ENCODE data around the gene TFCP2. TPM values are rescaled to one million over a fixed set of nuclear protein-coding genes. Genes with fewer than 3 reads are reported as not detected.
"Not testable (repeated sequence)": the region's sequence is repeated elsewhere in the genome, so short reads cannot be mapped to it uniquely, and the experiment has no call there.

The TFCP2 gene
- polyA plus RNA-seq, 4 donors = 8.6 to 31.1 (median 13.6) TPM

DNA sequence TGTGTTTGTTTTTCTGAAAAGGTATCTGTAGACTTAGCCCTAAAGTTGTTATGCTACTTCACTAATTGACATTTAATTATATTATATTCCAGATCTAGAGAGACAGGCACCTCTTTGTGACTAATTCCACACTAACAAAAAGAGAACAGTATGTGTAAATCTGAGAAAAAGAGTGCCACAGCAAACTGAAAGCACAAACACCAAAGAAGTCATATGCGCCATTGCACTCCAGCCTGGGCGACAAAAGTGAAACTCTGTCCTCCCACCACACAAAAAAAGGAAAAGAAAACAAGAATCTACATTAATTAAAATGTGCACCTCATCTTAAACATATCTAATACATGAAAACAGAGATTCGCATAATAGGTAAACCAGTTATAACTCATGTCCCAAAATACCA is 85.1 kb downstream of the TFCP2 start:
- no peak for DNase-seq
- Histone ChIP-seq H3K4me1 (ENCODE audit: control insufficient read depth in 3 of 3, insufficient read depth in 2 of 3, low read depth in 1 of 3, low read length in 2 of 3) (no peaks in the 10 kb centered on the region), H3K36me3 (ENCODE audit: control insufficient read depth in 3 of 3, insufficient read depth in 2 of 3, low read depth in 1 of 3, low read length in 3 of 3) (peaks cover 0 to 20% (median 0%) of the 10 kb centered on the region in 3 donors), H3K27me3 (ENCODE audit: control insufficient read depth in 3 of 3, insufficient read depth in 3 of 3, low read length in 3 of 3) (no peaks in the 10 kb centered on the region), H3K9me3 (ENCODE audit: control insufficient read depth in 2 of 2, insufficient read depth in 1 of 2, low read depth in 1 of 2, low read length in 1 of 2) (no peaks in the 10 kb centered on the region), H3K27ac (ENCODE audit: low read depth in 1 of 3, low read length in 2 of 3) (no peak overlapping the region), H3K4me3 (ENCODE audit: low read depth in 1 of 3, low read length in 3 of 3) (no peak overlapping the region)
- WGBS, 3 donors = 76 to 91% (median 80%) methylated on average over 3 of the region's 3 CpGs
- FAIRE-seq = no peak

DNA sequence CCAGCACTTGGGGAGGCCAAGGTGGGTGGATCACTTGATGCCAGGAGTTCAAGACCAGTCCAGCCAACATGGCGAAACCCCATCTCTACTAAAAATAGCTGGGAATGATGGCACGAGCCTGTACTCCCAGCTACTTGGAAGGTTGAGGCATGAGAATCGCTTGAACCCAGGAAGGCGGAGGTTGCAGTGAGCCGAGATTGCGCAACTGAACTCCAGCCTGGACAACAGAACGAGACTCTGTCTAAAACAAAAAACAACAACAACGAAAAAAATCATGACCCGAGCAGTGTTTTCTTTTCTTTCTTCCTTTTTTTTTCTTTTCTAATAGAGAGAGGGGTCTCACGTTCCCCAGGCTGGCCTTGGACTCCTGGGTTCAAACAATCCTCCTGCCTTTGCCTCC is 86.0 kb downstream of the TFCP2 start:
- 88 to 96% (median 91%) methylated on average over 9 to 10 of the region's 10 CpGs for WGBS, 3 donors
- FAIRE-seq (no peak), DNase-seq (no peak)
- no peak overlapping the region for H3K4me3 ChIP-seq (ENCODE audit: low read depth in 1 of 3, low read length in 3 of 3)
- peaks cover 0 to 2% (median 0%) of the 10 kb centered on the region in 3 donors for H3K4me1 ChIP-seq (ENCODE audit: control insufficient read depth in 3 of 3, insufficient read depth in 2 of 3, low read depth in 1 of 3, low read length in 2 of 3)
- peaks cover 0 to 12% (median 0%) of the 10 kb centered on the region in 3 donors for H3K36me3 ChIP-seq (ENCODE audit: control insufficient read depth in 3 of 3, insufficient read depth in 2 of 3, low read depth in 1 of 3, low read length in 3 of 3)
- H3K27me3 ChIP-seq (ENCODE audit: control insufficient read depth in 3 of 3, insufficient read depth in 3 of 3, low read length in 3 of 3) = no peaks in the 10 kb centered on the region
- H3K27ac ChIP-seq (ENCODE audit: low read depth in 1 of 3, low read length in 2 of 3) = no peak overlapping the region
- no peaks in the 10 kb centered on the region for H3K9me3 ChIP-seq (ENCODE audit: control insufficient read depth in 2 of 2, insufficient read depth in 1 of 2, low read depth in 1 of 2, low read length in 1 of 2)

- DNase-seq (no peak), FAIRE-seq (no peak)
- peaks cover 0 to 12% (median 0%) of the 10 kb centered on the region in 3 donors for H3K36me3 ChIP-seq (ENCODE audit: control insufficient read depth in 3 of 3, insufficient read depth in 2 of 3, low read depth in 1 of 3, low read length in 3 of 3)
- peaks cover 0 to 5% (median 0%) of the 10 kb centered on the region in 3 donors for H3K4me1 ChIP-seq (ENCODE audit: control insufficient read depth in 3 of 3, insufficient read depth in 2 of 3, low read depth in 1 of 3, low read length in 2 of 3)
- no peak overlapping the region for H3K27ac ChIP-seq (ENCODE audit: low read depth in 1 of 3, low read length in 2 of 3)
- no peak overlapping the region for H3K4me3 ChIP-seq (ENCODE audit: low read depth in 1 of 3, low read length in 3 of 3)
- WGBS, 3 donors = 46 to 56% (median 55%) methylated on average over 3 of the region's 3 CpGs
- no peaks in the 10 kb centered on the region for H3K9me3 ChIP-seq (ENCODE audit: control insufficient read depth in 2 of 2, insufficient read depth in 1 of 2, low read depth in 1 of 2, low read length in 1 of 2)
- no peaks in the 10 kb centered on the region for H3K27me3 ChIP-seq (ENCODE audit: control insufficient read depth in 3 of 3, insufficient read depth in 3 of 3, low read length in 3 of 3)
Measured at GRCh38 chr12:51085757-51086156, 87.2 kb downstream of the TFCP2 start.

- Histone ChIP-seq H3K4me1 (ENCODE audit: control insufficient read depth in 3 of 3, insufficient read depth in 2 of 3, low read depth in 1 of 3, low read length in 2 of 3) (peaks cover 0 to 5% (median 0%) of the 10 kb centered on the region in 3 donors), H3K27ac (ENCODE audit: low read depth in 1 of 3, low read length in 2 of 3) (peak within 1 kb of the TSS; percentile 64 to 91 (median 71)), H3K27me3 (ENCODE audit: control insufficient read depth in 3 of 3, insufficient read depth in 3 of 3, low read length in 3 of 3) (no peaks in the 10 kb centered on the region), H3K36me3 (ENCODE audit: control insufficient read depth in 3 of 3, insufficient read depth in 2 of 3, low read depth in 1 of 3, low read length in 3 of 3) (peaks cover 0 to 3% (median 0%) of the 10 kb centered on the region in 3 donors), H3K9me3 (ENCODE audit: control insufficient read depth in 2 of 2, insufficient read depth in 1 of 2, low read depth in 1 of 2, low read length in 1 of 2) (no peaks in the 10 kb centered on the region), H3K4me3 (ENCODE audit: low read depth in 1 of 3, low read length in 3 of 3) (peak within 1 kb of the TSS; percentile 65 to 90 (median 86))
- FAIRE-seq (no peak), DNase-seq (peak; percentile 94 to 98)
- 0 to 1% (median 1%) methylated on average over 43 to 74 of the region's 74 CpGs for WGBS, 3 donors
Measured at GRCh38 chr12:51083126-51083833, 89.7 kb downstream of the TFCP2 start, which contains the start of gene CSRNP2. Gene CSRNP2, minus strand, starts transcription at chr12:51083596. Its CDS starts 7,035 bp downstream, at chr12:51076561.

GRCh38 chr12:51082561-51083125 is 90.3 kb downstream of the TFCP2 start:
- FAIRE-seq = no peak
- H3K4me3 ChIP-seq (ENCODE audit: low read depth in 1 of 3, low read length in 3 of 3) = peak overlapping the region; percentile 65 to 90 (median 86)
- peaks cover 0 to 5% (median 0%) of the 10 kb centered on the region in 3 donors for H3K4me1 ChIP-seq (ENCODE audit: control insufficient read depth in 3 of 3, insufficient read depth in 2 of 3, low read depth in 1 of 3, low read length in 2 of 3)
- peaks cover 0 to 3% (median 0%) of the 10 kb centered on the region in 3 donors for H3K36me3 ChIP-seq (ENCODE audit: control insufficient read depth in 3 of 3, insufficient read depth in 2 of 3, low read depth in 1 of 3, low read length in 3 of 3)
- peak overlapping the region; percentile 64 to 91 (median 71) for H3K27ac ChIP-seq (ENCODE audit: low read depth in 1 of 3, low read length in 2 of 3)
- 3 to 4% (median 4%) methylated on average over 18 of the region's 18 CpGs for WGBS, 3 donors
- DNase-seq = peak in 1 of 2 donors; percentile 42
- H3K27me3 ChIP-seq (ENCODE audit: control insufficient read depth in 3 of 3, insufficient read depth in 3 of 3, low read length in 3 of 3) = no peaks in the 10 kb centered on the region
- H3K9me3 ChIP-seq (ENCODE audit: control insufficient read depth in 2 of 2, insufficient read depth in 1 of 2, low read depth in 1 of 2, low read length in 1 of 2) = no peaks in the 10 kb centered on the region

GRCh38 chr12:51081421-51081820 is 91.5 kb downstream of the TFCP2 start:
- FAIRE-seq = no peak
- DNase-seq = no peak
- Histone ChIP-seq H3K4me1 (ENCODE audit: control insufficient read depth in 3 of 3, insufficient read depth in 2 of 3, low read depth in 1 of 3, low read length in 2 of 3) (peaks cover 0 to 5% (median 0%) of the 10 kb centered on the region in 3 donors), H3K36me3 (ENCODE audit: control insufficient read depth in 3 of 3, insufficient read depth in 2 of 3, low read depth in 1 of 3, low read length in 3 of 3) (peaks cover under 1 to 2% (median under 1%) of the 10 kb centered on the region in 3 donors), H3K27ac (ENCODE audit: low read depth in 1 of 3, low read length in 2 of 3) (no peak overlapping the region), H3K4me3 (ENCODE audit: low read depth in 1 of 3, low read length in 3 of 3) (no peak overlapping the region), H3K27me3 (ENCODE audit: control insufficient read depth in 3 of 3, insufficient read depth in 3 of 3, low read length in 3 of 3) (no peaks in the 10 kb centered on the region), H3K9me3 (ENCODE audit: control insufficient read depth in 2 of 2, insufficient read depth in 1 of 2, low read depth in 1 of 2, low read length in 1 of 2) (no peaks in the 10 kb centered on the region)
- 80 to 89% (median 86%) methylated on average over 1 of the region's 1 CpG for WGBS, 3 donors

- Histone ChIP-seq H3K4me1 (ENCODE audit: control insufficient read depth in 3 of 3, insufficient read depth in 2 of 3, low read depth in 1 of 3, low read length in 2 of 3) (peaks cover 0 to 5% (median 0%) of the 10 kb centered on the region in 3 donors), H3K27ac (ENCODE audit: low read depth in 1 of 3, low read length in 2 of 3) (no peak overlapping the region), H3K36me3 (ENCODE audit: control insufficient read depth in 3 of 3, insufficient read depth in 2 of 3, low read depth in 1 of 3, low read length in 3 of 3) (peaks cover 2 to 9% (median 3%) of the 10 kb centered on the region in 3 donors), H3K4me3 (ENCODE audit: low read depth in 1 of 3, low read length in 3 of 3) (no peak overlapping the region), H3K27me3 (ENCODE audit: control insufficient read depth in 3 of 3, insufficient read depth in 3 of 3, low read length in 3 of 3) (no peaks in the 10 kb centered on the region), H3K9me3 (ENCODE audit: control insufficient read depth in 2 of 2, insufficient read depth in 1 of 2, low read depth in 1 of 2, low read length in 1 of 2) (no peaks in the 10 kb centered on the region)
- DNase-seq = no peak
- FAIRE-seq = no peak
- 21 to 61% (median 51%) methylated on average over 3 to 4 of the region's 4 CpGs for WGBS, 3 donors
Measured at GRCh38 chr12:51080136-51080535, 92.8 kb downstream of the TFCP2 start.

DNA sequence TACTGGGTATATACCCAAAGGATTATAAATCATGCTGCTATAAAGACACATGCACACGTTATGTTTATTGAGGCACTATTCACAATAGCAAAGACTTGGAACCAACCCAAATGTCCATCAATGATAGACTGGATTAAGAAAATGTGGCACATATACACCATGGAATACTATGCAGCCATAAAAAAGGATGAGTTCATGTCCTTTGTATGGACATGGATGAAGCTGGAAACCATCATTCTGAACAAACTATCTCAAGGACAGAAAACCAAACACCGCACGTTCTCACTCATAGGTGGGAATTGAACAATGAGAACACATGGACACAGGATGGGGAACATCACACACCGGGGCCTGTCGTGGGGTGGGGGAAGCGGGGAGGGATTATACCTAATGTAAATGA is 94.1 kb downstream of the TFCP2 start:
- FAIRE-seq; H3K27me3 ChIP-seq (ENCODE audit: control insufficient read depth in 3 of 3, insufficient read depth in 3 of 3, low read length in 3 of 3); H3K4me1 ChIP-seq (ENCODE audit: control insufficient read depth in 3 of 3, insufficient read depth in 2 of 3, low read depth in 1 of 3, low read length in 2 of 3); H3K4me3 ChIP-seq (ENCODE audit: low read depth in 1 of 3, low read length in 3 of 3); H3K27ac ChIP-seq (ENCODE audit: low read depth in 1 of 3, low read length in 2 of 3); H3K9me3 ChIP-seq (ENCODE audit: control insufficient read depth in 2 of 2, insufficient read depth in 1 of 2, low read depth in 1 of 2, low read length in 1 of 2); DNase-seq: not testable (repeated sequence)
- 91 to 96% (median 94%) methylated on average over 6 of the region's 6 CpGs for WGBS, 3 donors
- H3K36me3 ChIP-seq (ENCODE audit: control insufficient read depth in 3 of 3, insufficient read depth in 2 of 3, low read depth in 1 of 3, low read length in 3 of 3) = peaks cover 2 to 11% (median 3%) of the 10 kb centered on the region in 3 donors

Measured in small intestine (tissue), 7 donors.